ENCODE data around the gene NID2.

GRCh38 chr14:52103416-52103815 lies 34.6 kb upstream of the NID2 start:
- TF ChIP-seq CTCF (IDR thresholded peaks at IDR 0.05; ENCODE audit: low read depth, low read length) (no peak), EZH2phosphoT487 (IDR thresholded peaks at IDR 0.05; ENCODE audit: low read depth) (no peak)
